Natural killer cell (primary cell): Measurements from ENCODE around the gene TTLL11. TPM values are rescaled to one million over a fixed set of nuclear protein-coding genes. Genes with fewer than 3 reads are reported as not detected.

ENCODE experiments used
- ATAC-seq, 3 donors: fragments of 150-1000 bp in 2 of 3; fragments of 200-7000 bp in 1 of 3; cut with Tn5 transposase; 1 replicate in 1 of 3; 2 replicates in 2 of 3; pipeline ENCODE4 v1.10.0; 2021; ENCODE audit warnings: mild to moderate bottlenecking in 2 of 3, moderate library complexity in 2 of 3
- DNase-seq, 2 donors: peaks; one replicate each; pipeline versions ENCODE4 v3.0.0 to v3.0.0-alpha.2; 2013 to 2021; ENCODE audit warnings: mixed read lengths in 1 of 2
- H3K27ac ChIP-seq: one replicate; pipeline ENCODE4 v1.5.1; 2013; ENCODE audit warnings: mild to moderate bottlenecking, low read length
- H3K27me3 ChIP-seq: one replicate; pipeline ENCODE4 v1.6.1; 2013; ENCODE audit warnings: low read length; ENCODE audit not compliant: control insufficient read depth, insufficient read depth
- H3K36me3 ChIP-seq: one replicate; pipeline ENCODE4 v1.6.1; 2013; ENCODE audit warnings: low read length; ENCODE audit not compliant: control insufficient read depth, insufficient read depth
- H3K4me1 ChIP-seq: one replicate; pipeline ENCODE4 v1.6.1; 2013; ENCODE audit warnings: low read length; ENCODE audit not compliant: control insufficient read depth, insufficient read depth
- H3K4me3 ChIP-seq: one replicate; pipeline ENCODE4 v1.5.1; 2013; ENCODE audit warnings: low read length
- H3K9me3 ChIP-seq: one replicate; pipeline ENCODE4 v1.6.1; 2013; ENCODE audit warnings: low read length; ENCODE audit not compliant: control insufficient read depth, insufficient read depth
- H3K27ac Mint-ChIP-seq, 2 donors: one replicate each; pipeline ENCODE4 v1.8.0; 2022; ENCODE audit warnings: mild to moderate bottlenecking in 2 of 2, mixed read lengths in 2 of 2, moderate library complexity in 1 of 2
- H3K27me3 Mint-ChIP-seq, 2 donors: one replicate each; pipeline ENCODE4 v1.8.0; 2022; ENCODE audit warnings: low read depth in 2 of 2, mixed read lengths in 2 of 2
- H3K36me3 Mint-ChIP-seq: one replicate; pipeline ENCODE4 v1.8.0; 2022; ENCODE audit warnings: mixed read lengths
- H3K4me1 Mint-ChIP-seq, 2 donors: one replicate each; pipeline ENCODE4 v1.8.0; 2022; ENCODE audit warnings: mixed read lengths in 2 of 2
- H3K4me3 Mint-ChIP-seq: one replicate; pipeline ENCODE4 v1.8.0; 2022; ENCODE audit warnings: mild to moderate bottlenecking, moderate library complexity, mixed read lengths
- H3K9me3 Mint-ChIP-seq, 2 donors: one replicate each; pipeline ENCODE4 v1.8.0; 2022; ENCODE audit warnings: mixed read lengths in 2 of 2
- CTCF ChIP-seq: fragments of 200-600 bp; IDR thresholded peaks from one replicate; pipeline ENCODE4 v1.8.0; 2022; ENCODE audit warnings: antibody characterized with exemption
- WGBS: methylation state at CpG from one replicate; pipeline ENCODE4 v1.1.7; 2013; ENCODE audit warnings: missing lambda C conversion rate; ENCODE audit not compliant: insufficient coverage; 5-methylcytosine and 5-hydroxymethylcytosine counted together
- intact Hi-C: fragments of 100-400 bp; cut with micrococcal nuclease; formaldehyde crosslinking; loops from one replicate; pipeline ENCODE4 v1.14.2; 2022
- total RNA-seq, 4 donors: library from RNA; stranded (reverse); fragments of 120-200 nt in 1 of 4; gene quantifications; one replicate each; pipeline versions ENCODE4 v1.2.3 to v1.2.4, GENCODE V29; 2013 to 2022

The TTLL11 gene
- total RNA-seq, 3 donors from 2014 or later (not counting 1 experiment from before 2014, with no cell fraction given) = 3.4 to 4.6 (median 3.6) TPM

- no peak for ATAC-seq
- H3K36me3 Mint-ChIP-seq = peaks cover 21% of the 10 kb centered on the region
- no peak for TF ChIP-seq CTCF
- H3K4me3 Mint-ChIP-seq = no peak overlapping the region
- no peak for DNase-seq
- Histone ChIP-seq H3K27ac (no peak overlapping the region), H3K4me1 (no peaks in the 10 kb centered on the region), H3K27me3 (no peaks in the 10 kb centered on the region), H3K4me3 (no peak overlapping the region), H3K36me3 (no peaks in the 10 kb centered on the region), H3K9me3 (peaks cover 4% of the 10 kb centered on the region)
- H3K27ac Mint-ChIP-seq = no peak overlapping the region
- 100% methylated on average over 1 of the region's 1 CpG for WGBS
- no peaks in the 10 kb centered on the region for H3K27me3 Mint-ChIP-seq
- peaks cover 8 to 11% of the 10 kb centered on the region in 2 donors for H3K9me3 Mint-ChIP-seq
- intact Hi-C loops = no loop called here
- H3K4me1 Mint-ChIP-seq = peaks cover 0 to 6% of the 10 kb centered on the region in 2 donors
These were observed 14.6 kb downstream of the TTLL11 start for GRCh38 chr9:122078557-122078956.

GRCh38 chr9:122076773-122077172 lies 16.3 kb downstream of the TTLL11 start:
- Histone ChIP-seq H3K27me3 (no peaks in the 10 kb centered on the region), H3K4me1 (no peaks in the 10 kb centered on the region), H3K36me3 (no peaks in the 10 kb centered on the region), H3K9me3 (peaks cover 4% of the 10 kb centered on the region), H3K27ac (no peak overlapping the region), H3K4me3 (no peak overlapping the region)
- no peak overlapping the region for H3K4me3 Mint-ChIP-seq
- no peak for DNase-seq
- 100% methylated on average over 1 of the region's 3 CpGs for WGBS
- TF ChIP-seq CTCF = no peak
- ATAC-seq = no peak
- H3K27me3 Mint-ChIP-seq = no peaks in the 10 kb centered on the region
- H3K9me3 Mint-ChIP-seq = peaks cover 8 to 11% of the 10 kb centered on the region in 2 donors
- peaks cover 21% of the 10 kb centered on the region for H3K36me3 Mint-ChIP-seq
- intact Hi-C loops = no loop called here
- no peak overlapping the region for H3K27ac Mint-ChIP-seq
- H3K4me1 Mint-ChIP-seq = peaks cover 0 to 6% of the 10 kb centered on the region in 2 donors

- H3K27ac Mint-ChIP-seq = no peak overlapping the region
- Histone ChIP-seq H3K9me3 (peaks cover 4% of the 10 kb centered on the region), H3K4me3 (no peak overlapping the region), H3K36me3 (no peaks in the 10 kb centered on the region), H3K27ac (no peak overlapping the region), H3K27me3 (no peaks in the 10 kb centered on the region), H3K4me1 (no peaks in the 10 kb centered on the region)
- 94% methylated on average over 4 of the region's 4 CpGs for WGBS
- intact Hi-C loops = no loop called here
- peaks cover 8 to 11% of the 10 kb centered on the region in 2 donors for H3K9me3 Mint-ChIP-seq
- no peak for TF ChIP-seq CTCF
- DNase-seq (no peak), ATAC-seq (no peak)
- peaks cover 21% of the 10 kb centered on the region for H3K36me3 Mint-ChIP-seq
- H3K4me1 Mint-ChIP-seq = peaks cover 0 to 6% of the 10 kb centered on the region in 2 donors
- H3K4me3 Mint-ChIP-seq = no peak overlapping the region
- no peaks in the 10 kb centered on the region for H3K27me3 Mint-ChIP-seq
These were observed 17.0 kb downstream of the TTLL11 start for GRCh38 chr9:122076117-122076516.
